Bronchial epithelial cell (primary cell): Measurements from ENCODE around the gene KCNMB2. TPM values are rescaled to one million over a fixed set of nuclear protein-coding genes. Genes with fewer than 3 reads are reported as not detected.

Experiments
- DNase-seq: peaks from one replicate; pipeline ENCODE4 v3.0.0-alpha.2; 2010; ENCODE audit warnings: low read depth
- FAIRE-seq: peaks from 2 replicates; lab custom pipeline; 2011; peaks lifted over from hg19 to GRCh38; lab: Jason Lieb, UNC
- H3K27me3 ChIP-seq: 2 replicates; pipeline ENCODE4 v1.5.1; 2011; ENCODE audit warnings: low read length; ENCODE audit not compliant: control insufficient read depth, insufficient read depth
- H3K36me3 ChIP-seq: 2 replicates; pipeline ENCODE4 v1.5.1; 2011; ENCODE audit warnings: low read length; ENCODE audit not compliant: control insufficient read depth, insufficient read depth
- H3K4me3 ChIP-seq: 2 replicates; pipeline ENCODE4 v1.5.1; 2011; ENCODE audit warnings: mild to moderate bottlenecking, low read depth, low read length, control low read depth
- total RNA-seq: library from RNA; depleted of rRNA; stranded (reverse); fragments of >200 nt; gene quantifications from 2 replicates; pipeline ENCODE4 v1.2.1, GENCODE V29; 2014
- TF ChIP-seq, protein P1 (sequence below): IDR thresholded peaks from 2 replicates; pipeline ENCODE4 v1.5.1; 2011; ENCODE audit warnings: mild to moderate bottlenecking, moderate library complexity, low read length, control low read depth, inconsistent platforms; ENCODE audit not compliant: insufficient read depth, severe bottlenecking

Gene KCNMB2
- total RNA-seq, 1 donor from 2014 or later = not detected

- TF ChIP-seq, protein P1, sequence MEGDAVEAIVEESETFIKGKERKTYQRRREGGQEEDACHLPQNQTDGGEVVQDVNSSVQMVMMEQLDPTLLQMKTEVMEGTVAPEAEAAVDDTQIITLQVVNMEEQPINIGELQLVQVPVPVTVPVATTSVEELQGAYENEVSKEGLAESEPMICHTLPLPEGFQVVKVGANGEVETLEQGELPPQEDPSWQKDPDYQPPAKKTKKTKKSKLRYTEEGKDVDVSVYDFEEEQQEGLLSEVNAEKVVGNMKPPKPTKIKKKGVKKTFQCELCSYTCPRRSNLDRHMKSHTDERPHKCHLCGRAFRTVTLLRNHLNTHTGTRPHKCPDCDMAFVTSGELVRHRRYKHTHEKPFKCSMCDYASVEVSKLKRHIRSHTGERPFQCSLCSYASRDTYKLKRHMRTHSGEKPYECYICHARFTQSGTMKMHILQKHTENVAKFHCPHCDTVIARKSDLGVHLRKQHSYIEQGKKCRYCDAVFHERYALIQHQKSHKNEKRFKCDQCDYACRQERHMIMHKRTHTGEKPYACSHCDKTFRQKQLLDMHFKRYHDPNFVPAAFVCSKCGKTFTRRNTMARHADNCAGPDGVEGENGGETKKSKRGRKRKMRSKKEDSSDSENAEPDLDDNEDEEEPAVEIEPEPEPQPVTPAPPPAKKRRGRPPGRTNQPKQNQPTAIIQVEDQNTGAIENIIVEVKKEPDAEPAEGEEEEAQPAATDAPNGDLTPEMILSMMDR = no peak
- Histone ChIP-seq H3K27me3 (no peaks in the 10 kb centered on the region), H3K36me3 (no peaks in the 10 kb centered on the region), H3K4me3 (no peak overlapping the region)
- FAIRE-seq (no peak), DNase-seq (peak; percentile 7)
These were observed 266.9 kb downstream of the KCNMB2 start for GRCh38 chr3:178802993-178803693.

DNA sequence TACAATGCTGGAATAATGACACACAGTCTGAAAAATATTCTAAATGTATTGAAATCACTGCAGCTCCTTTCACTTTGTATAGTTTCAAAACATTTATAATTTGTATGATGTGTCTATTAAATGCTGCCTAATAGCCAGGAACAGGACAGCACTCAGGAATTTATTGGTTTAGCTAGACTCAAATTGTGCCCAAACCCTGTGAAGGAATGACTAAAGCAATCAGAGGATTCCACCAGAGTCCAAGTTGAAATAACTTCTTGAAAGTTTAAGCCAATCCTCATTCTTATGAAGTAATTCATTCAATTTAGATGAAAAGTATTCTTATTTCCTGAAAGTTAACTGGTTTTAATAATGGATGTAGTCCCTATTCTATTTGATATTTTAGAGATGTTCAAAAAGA, 268.4 kb downstream of the KCNMB2 start:
- Histone ChIP-seq H3K4me3 (no peak overlapping the region), H3K27me3 (no peaks in the 10 kb centered on the region), H3K36me3 (no peaks in the 10 kb centered on the region)
- TF ChIP-seq, protein P1 = no peak
- no peak for FAIRE-seq
- no peak for DNase-seq

GRCh38 chr3:178805741-178806140, 269.5 kb downstream of the KCNMB2 start:
- H3K27me3 ChIP-seq = no peaks in the 10 kb centered on the region
- no peak overlapping the region for H3K4me3 ChIP-seq
- H3K36me3 ChIP-seq = no peaks in the 10 kb centered on the region
- TF ChIP-seq, protein P1 = no peak
- FAIRE-seq (no peak), DNase-seq (no peak)

DNA sequence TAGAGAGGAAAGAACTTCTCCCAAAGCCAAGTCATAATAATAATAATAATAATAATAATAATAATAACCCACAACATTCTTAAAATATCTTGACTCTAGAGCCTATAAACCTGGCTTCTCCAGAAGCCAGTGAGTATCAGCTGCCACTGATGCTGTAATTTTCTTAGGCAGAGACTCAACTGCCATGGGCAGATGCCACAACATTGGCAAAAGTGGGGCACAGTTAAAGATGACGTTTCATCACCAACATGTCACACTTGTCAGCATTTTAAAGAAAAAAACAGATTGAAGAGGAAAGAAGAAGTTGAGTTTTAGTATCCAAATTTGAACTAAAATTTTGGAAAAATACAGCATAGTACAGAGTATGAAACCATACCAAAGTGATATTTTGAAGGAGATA, 270.4 kb downstream of the KCNMB2 start:
- TF ChIP-seq, protein P1 = no peak
- DNase-seq (no peak), FAIRE-seq (no peak)
- no peaks in the 10 kb centered on the region for H3K27me3 ChIP-seq
- H3K36me3 ChIP-seq = no peaks in the 10 kb centered on the region
- H3K4me3 ChIP-seq = no peak overlapping the region

DNA sequence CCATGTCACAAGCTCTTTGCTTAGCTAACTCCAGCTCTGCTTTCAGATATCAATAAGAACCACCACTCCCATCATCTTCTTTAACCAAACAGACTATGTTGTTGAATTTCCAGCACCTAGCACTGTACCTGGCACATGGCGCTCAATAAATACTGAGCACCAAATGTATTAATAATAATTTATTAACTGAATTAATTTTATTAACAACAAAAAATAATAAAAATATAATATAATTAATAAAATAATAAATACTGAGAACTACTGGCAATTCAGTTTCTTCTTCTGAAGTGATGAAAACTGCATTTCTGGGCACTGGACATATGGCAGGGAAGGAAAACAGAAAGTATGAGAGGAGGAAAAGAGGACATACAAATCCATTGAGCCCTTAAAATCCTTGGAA, 271.5 kb downstream of the KCNMB2 start:
- Histone ChIP-seq H3K4me3 (no peak overlapping the region), H3K27me3 (no peaks in the 10 kb centered on the region), H3K36me3 (no peaks in the 10 kb centered on the region)
- no peak for FAIRE-seq
- DNase-seq = no peak
- TF ChIP-seq, protein P1 = no peak

DNA sequence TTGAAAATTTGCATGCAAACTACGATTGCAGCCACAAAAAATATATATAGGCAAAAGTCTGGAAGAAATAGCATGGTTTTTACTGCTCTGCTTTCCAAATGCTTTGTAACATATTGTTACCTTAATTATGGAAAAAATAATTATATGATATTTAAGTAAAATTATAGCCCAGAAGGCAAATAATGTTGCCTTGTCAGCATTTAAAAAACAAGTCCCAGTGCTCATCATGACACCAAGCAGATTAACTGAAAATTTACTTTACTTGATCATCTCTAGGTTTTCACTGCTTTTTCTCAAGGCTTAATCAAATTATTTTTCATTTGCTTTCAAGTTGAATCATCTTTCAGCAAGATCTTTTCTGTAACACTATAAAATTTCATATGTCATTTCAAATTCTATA, 272.5 kb downstream of the KCNMB2 start:
- TF ChIP-seq, protein P1 = no peak

More for the DNA sequence above, 272.5 kb downstream of the KCNMB2 start:
- H3K4me3 ChIP-seq = no peak overlapping the region
- DNase-seq (no peak), FAIRE-seq (no peak)
- H3K27me3 ChIP-seq = no peaks in the 10 kb centered on the region
- no peaks in the 10 kb centered on the region for H3K36me3 ChIP-seq
